Measurements from ENCODE around the gene DHX9.

GRCh38 chr1:182829285-182829932, 9.7 kb upstream of the DHX9 start:
- no peak for TF ChIP-seq CHD2 (IDR thresholded peaks at IDR 0.05; ENCODE audit: low read length, partially characterized antibody)
- no peak for TF ChIP-seq CTCF (IDR thresholded peaks at IDR 0.05)
- TF ChIP-seq CEBPB (IDR thresholded peaks at IDR 0.05): no peak
- no peak for TF ChIP-seq PBX3 (IDR thresholded peaks at IDR 0.05)
- TF ChIP-seq NR3C1 (IDR thresholded peaks at IDR 0.05): no peak
- TF ChIP-seq USF2 (IDR thresholded peaks at IDR 0.05): no peak
